PFSK-1 (cell line): ENCODE measurements around the gene AKAP1.

Source experiments
- FOXP2 ChIP-seq: optimal IDR thresholded peaks from 2 replicates; pipeline ENCODE3; 2011; ENCODE audit warnings: borderline replicate concordance, control low read depth, inconsistent platforms; ENCODE audit not compliant: insufficient read depth; ENCODE audit errors: extremely low read length, extremely low read depth
- POLR2AphosphoS5 ChIP-seq: IDR thresholded peaks from 2 replicates; pipeline ENCODE4 v1.6.1; 2012; ENCODE audit warnings: low read depth, mild to moderate bottlenecking, control low read depth, low read length, moderate library complexity
- SIN3A ChIP-seq: IDR thresholded peaks from 2 replicates; pipeline ENCODE4 v1.6.1; 2012; ENCODE audit warnings: mild to moderate bottlenecking, low read length, moderate library complexity, borderline replicate concordance; ENCODE audit not compliant: insufficient read depth
- TAF1 ChIP-seq: IDR thresholded peaks from 2 replicates; pipeline ENCODE4 v1.6.1; 2012; ENCODE audit warnings: low read length, control low read depth, borderline replicate concordance; ENCODE audit not compliant: insufficient read depth
- TF ChIP-seq, protein P1 (sequence below), 2 experiments: IDR thresholded peaks; 2 replicates each; pipeline versions ENCODE4 v1.6.1 to v1.8.0; 2011 to 2012; ENCODE audit warnings: low read depth in 2 of 2, low read length in 2 of 2, control low read depth in 1 of 2, inconsistent platforms in 1 of 2, mild to moderate bottlenecking in 1 of 2, moderate library complexity in 1 of 2; ENCODE audit not compliant: insufficient read depth in 1 of 2

AKAP1 gene

GRCh38 chr17:57068222-57068658, 16.8 kb upstream of the AKAP1 start:
- TF ChIP-seq FOXP2 (no peak), TAF1 (no peak), SIN3A (no peak), POLR2AphosphoS5 (no peak)
- TF ChIP-seq, protein P1, sequence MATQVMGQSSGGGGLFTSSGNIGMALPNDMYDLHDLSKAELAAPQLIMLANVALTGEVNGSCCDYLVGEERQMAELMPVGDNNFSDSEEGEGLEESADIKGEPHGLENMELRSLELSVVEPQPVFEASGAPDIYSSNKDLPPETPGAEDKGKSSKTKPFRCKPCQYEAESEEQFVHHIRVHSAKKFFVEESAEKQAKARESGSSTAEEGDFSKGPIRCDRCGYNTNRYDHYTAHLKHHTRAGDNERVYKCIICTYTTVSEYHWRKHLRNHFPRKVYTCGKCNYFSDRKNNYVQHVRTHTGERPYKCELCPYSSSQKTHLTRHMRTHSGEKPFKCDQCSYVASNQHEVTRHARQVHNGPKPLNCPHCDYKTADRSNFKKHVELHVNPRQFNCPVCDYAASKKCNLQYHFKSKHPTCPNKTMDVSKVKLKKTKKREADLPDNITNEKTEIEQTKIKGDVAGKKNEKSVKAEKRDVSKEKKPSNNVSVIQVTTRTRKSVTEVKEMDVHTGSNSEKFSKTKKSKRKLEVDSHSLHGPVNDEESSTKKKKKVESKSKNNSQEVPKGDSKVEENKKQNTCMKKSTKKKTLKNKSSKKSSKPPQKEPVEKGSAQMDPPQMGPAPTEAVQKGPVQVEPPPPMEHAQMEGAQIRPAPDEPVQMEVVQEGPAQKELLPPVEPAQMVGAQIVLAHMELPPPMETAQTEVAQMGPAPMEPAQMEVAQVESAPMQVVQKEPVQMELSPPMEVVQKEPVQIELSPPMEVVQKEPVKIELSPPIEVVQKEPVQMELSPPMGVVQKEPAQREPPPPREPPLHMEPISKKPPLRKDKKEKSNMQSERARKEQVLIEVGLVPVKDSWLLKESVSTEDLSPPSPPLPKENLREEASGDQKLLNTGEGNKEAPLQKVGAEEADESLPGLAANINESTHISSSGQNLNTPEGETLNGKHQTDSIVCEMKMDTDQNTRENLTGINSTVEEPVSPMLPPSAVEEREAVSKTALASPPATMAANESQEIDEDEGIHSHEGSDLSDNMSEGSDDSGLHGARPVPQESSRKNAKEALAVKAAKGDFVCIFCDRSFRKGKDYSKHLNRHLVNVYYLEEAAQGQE (IDR thresholded peaks at IDR 0.05; ENCODE audit: insufficient read depth in 1 of 2, low read depth in 2 of 2, low read length in 2 of 2), result no peak

- TF ChIP-seq TAF1 (no peak), FOXP2 (no peak), POLR2AphosphoS5 (no peak), SIN3A (no peak)
- TF ChIP-seq, protein P1 (IDR thresholded peaks at IDR 0.05; ENCODE audit: insufficient read depth in 1 of 2, low read depth in 2 of 2, low read length in 2 of 2), result no peak
Measured at GRCh38 chr17:57068707-57069106, 16.3 kb upstream of the AKAP1 start.

DNA sequence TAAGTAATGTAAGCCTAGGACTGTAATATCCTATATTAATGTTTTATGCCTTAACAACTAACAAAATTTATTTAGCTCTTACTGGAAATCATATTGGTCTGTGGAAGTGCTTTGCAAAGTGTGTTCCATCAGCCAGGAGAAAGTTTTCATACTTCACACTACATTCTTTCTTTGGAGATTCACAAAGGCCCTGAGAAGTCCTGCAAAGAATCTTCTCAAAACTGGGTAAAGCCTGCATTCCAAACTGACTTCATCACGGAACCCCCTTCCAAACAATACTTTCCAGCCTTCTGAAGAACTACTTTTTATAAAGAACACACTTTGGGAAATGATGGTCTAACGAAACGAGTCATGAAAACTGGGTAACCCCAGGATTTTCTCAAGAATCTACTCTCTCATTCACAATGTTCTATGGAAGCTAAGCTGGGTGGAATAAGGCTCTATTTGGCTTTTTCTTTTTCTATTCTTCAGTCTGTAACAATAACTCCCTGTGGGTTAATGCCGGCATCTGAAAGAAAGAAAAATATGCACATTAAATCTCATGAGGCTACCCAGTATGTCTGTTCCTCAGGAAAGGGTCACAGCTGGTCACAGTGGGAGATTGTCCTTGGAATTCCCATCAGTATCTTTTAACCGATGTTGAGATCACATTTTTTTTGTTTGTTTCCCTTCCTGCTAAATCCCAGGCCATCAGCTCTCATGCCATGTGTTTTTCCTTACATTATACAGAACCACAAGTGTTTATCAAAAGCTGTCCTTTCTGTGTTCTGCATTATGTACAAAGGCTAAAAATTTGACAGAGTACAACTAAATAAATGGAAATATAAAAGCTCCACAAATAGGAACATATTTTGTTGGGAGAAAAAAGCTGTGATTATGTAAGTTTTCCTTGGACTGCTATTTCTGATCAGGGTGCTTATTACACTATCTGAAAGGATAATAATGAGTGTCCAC, 12.8 kb upstream of the AKAP1 start:
- TF ChIP-seq FOXP2, result no peak
- TF ChIP-seq TAF1, result no peak
- TF ChIP-seq, protein P1 (IDR thresholded peaks at IDR 0.05; ENCODE audit: insufficient read depth in 1 of 2, low read depth in 2 of 2, low read length in 2 of 2), result no peak
- TF ChIP-seq SIN3A, result no peak
- no peak for TF ChIP-seq POLR2AphosphoS5

DNA sequence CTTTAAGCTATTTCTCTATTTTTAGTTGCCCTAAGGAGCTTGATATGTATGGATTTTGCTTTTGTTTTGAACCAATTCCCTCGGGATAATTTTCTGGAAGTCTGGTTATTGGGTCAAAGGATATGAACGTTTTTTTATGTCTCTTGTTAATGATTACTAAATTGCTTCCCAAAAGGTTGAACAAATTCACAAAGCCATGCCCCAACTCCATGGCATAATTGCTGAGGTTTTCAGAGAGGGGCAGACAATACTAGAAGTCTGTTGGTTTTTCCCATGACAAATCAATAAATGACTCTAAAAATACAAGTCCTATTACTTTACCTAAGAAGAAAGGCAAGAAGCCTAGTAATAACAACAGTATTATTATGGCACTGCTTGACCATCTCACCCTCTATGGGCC, 11.4 kb upstream of the AKAP1 start:
- TF ChIP-seq TAF1, result no peak
- no peak for TF ChIP-seq FOXP2
- no peak for TF ChIP-seq POLR2AphosphoS5
- TF ChIP-seq SIN3A, result no peak
- TF ChIP-seq, protein P1 (IDR thresholded peaks at IDR 0.05; ENCODE audit: insufficient read depth in 1 of 2, low read depth in 2 of 2, low read length in 2 of 2), result no peak
